ENCODE data around the gene NRN1L.
A peak's percentile ranks its signal among the peaks of the same experiment; 100 is the strongest.

The NRN1L gene

GRCh38 chr16:67841816-67842508 lies 42.7 kb upstream of the NRN1L start, which contains the start of gene THAP11:
THAP11 (plus strand) TSS chr16:67842320; CDS start chr16:67842555, 235 bp downstream.
- Histone ChIP-seq H3K9ac (ENCODE audit: low read length) (peak within 1 kb of the TSS; percentile 90), H2AK5ac (ENCODE audit: low read length) (no peak within 1 kb of the TSS), H3K18ac (ENCODE audit: low read length) (peak within 1 kb of the TSS; percentile 91), H4K12ac (ENCODE audit: low read depth, low read length) (peak within 1 kb of the TSS; percentile 95), H3K4me2 (ENCODE audit: low read length) (peak within 1 kb of the TSS; percentile 99), H3K14ac (ENCODE audit: low read length) (peak within 1 kb of the TSS; percentile 98), H3K4ac (ENCODE audit: low read depth, low read length) (peak within 1 kb of the TSS; percentile 77), H3K9me3 (ENCODE audit: insufficient read depth, low read depth, low read length) (no peaks in the 10 kb centered on the region), H3K27ac (ENCODE audit: low read depth, low read length) (peak within 1 kb of the TSS; percentile 99), H3K27me3 (ENCODE audit: insufficient read depth, low read length) (no peaks in the 10 kb centered on the region), H4K8ac (ENCODE audit: low read depth, low read length) (peak within 1 kb of the TSS; percentile 94), H3K79me2 (ENCODE audit: control insufficient read depth, insufficient read depth, low read length, poor library complexity) (peaks cover 4% of the 10 kb centered on the region), H3K79me1 (ENCODE audit: low read length) (peaks cover 11% of the 10 kb centered on the region), H3K4me3 (ENCODE audit: low read depth, low read length) (peak within 1 kb of the TSS; percentile 87), H2BK120ac (ENCODE audit: insufficient read depth, low read length, poor library complexity) (peak within 1 kb of the TSS; percentile 97), H2AFZ (ENCODE audit: insufficient read depth, low read length, poor library complexity) (peak within 1 kb of the TSS; percentile 99), H3K23ac (ENCODE audit: low read length) (no peak within 1 kb of the TSS), H3K36me3 (ENCODE audit: control insufficient read depth in 1 of 2, insufficient read depth in 2 of 2, low read length in 2 of 2) (peaks cover 2 to 9% of the 10 kb centered on the region in 2 experiments), H2BK12ac (ENCODE audit: low read length) (peak within 1 kb of the TSS; percentile 67), H2BK5ac (ENCODE audit: low read depth, low read length, poor library complexity) (peak within 1 kb of the TSS; percentile 99), H3K4me1 (ENCODE audit: control insufficient read depth in 1 of 2, insufficient read depth in 2 of 2, low read length in 2 of 2) (peaks cover 16 to 22% of the 10 kb centered on the region in 2 experiments), H4K91ac (ENCODE audit: low read depth, low read length) (peak within 1 kb of the TSS; percentile 95)
- no CpG with 5 or more reads among the region's 83 CpGs for WGBS (ENCODE audit: extremely low coverage, insufficient coverage, insufficient read length)
- peak; percentile 96 to 99 for DNase-seq

GRCh38 chr16:67842509-67843342 lies 42.0 kb upstream of the NRN1L start:
- Histone ChIP-seq H3K9me3 (ENCODE audit: insufficient read depth, low read depth, low read length) (no peaks in the 10 kb centered on the region), H3K18ac (ENCODE audit: low read length) (peak overlapping the region; percentile 20), H3K23ac (ENCODE audit: low read length) (no peak overlapping the region), H3K4me3 (ENCODE audit: low read depth, low read length) (peak overlapping the region; percentile 87), H3K27me3 (ENCODE audit: insufficient read depth, low read length) (no peaks in the 10 kb centered on the region), H3K27ac (ENCODE audit: low read depth, low read length) (peak overlapping the region; percentile 99), H2AK5ac (ENCODE audit: low read length) (no peak overlapping the region), H3K79me1 (ENCODE audit: low read length) (peaks cover 16% of the 10 kb centered on the region), H4K12ac (ENCODE audit: low read depth, low read length) (peak overlapping the region; percentile 0), H3K9ac (ENCODE audit: low read length) (peak overlapping the region; percentile 82), H3K36me3 (ENCODE audit: control insufficient read depth in 1 of 2, insufficient read depth in 2 of 2, low read length in 2 of 2) (peaks cover 2 to 9% of the 10 kb centered on the region in 2 experiments), H3K4ac (ENCODE audit: low read depth, low read length) (no peak overlapping the region), H2BK12ac (ENCODE audit: low read length) (no peak overlapping the region), H4K91ac (ENCODE audit: low read depth, low read length) (peak overlapping the region; percentile 95), H4K8ac (ENCODE audit: low read depth, low read length) (peak overlapping the region; percentile 25), H3K4me2 (ENCODE audit: low read length) (peak overlapping the region; percentile 99), H3K79me2 (ENCODE audit: control insufficient read depth, insufficient read depth, low read length, poor library complexity) (peaks cover 9% of the 10 kb centered on the region), H3K4me1 (ENCODE audit: control insufficient read depth in 1 of 2, insufficient read depth in 2 of 2, low read length in 2 of 2) (peaks cover 16 to 22% of the 10 kb centered on the region in 2 experiments), H2BK120ac (ENCODE audit: insufficient read depth, low read length, poor library complexity) (no peak overlapping the region), H2BK5ac (ENCODE audit: low read depth, low read length, poor library complexity) (no peak overlapping the region), H2AFZ (ENCODE audit: insufficient read depth, low read length, poor library complexity) (peak overlapping the region; percentile 9), H3K14ac (ENCODE audit: low read length) (peak overlapping the region; percentile 3)
- DNase-seq = peak; percentile 14 to 54
- no CpG with 5 or more reads among the region's 67 CpGs for WGBS (ENCODE audit: extremely low coverage, insufficient coverage, insufficient read length)

- Histone ChIP-seq H3K36me3 (ENCODE audit: control insufficient read depth in 1 of 2, insufficient read depth in 2 of 2, low read length in 2 of 2) (peaks cover 2 to 9% of the 10 kb centered on the region in 2 experiments), H3K9me3 (ENCODE audit: insufficient read depth, low read depth, low read length) (no peaks in the 10 kb centered on the region), H3K4me2 (ENCODE audit: low read length) (peak overlapping the region; percentile 99), H3K79me2 (ENCODE audit: control insufficient read depth, insufficient read depth, low read length, poor library complexity) (peaks cover 15% of the 10 kb centered on the region), H3K14ac (ENCODE audit: low read length) (no peak overlapping the region), H2AK5ac (ENCODE audit: low read length) (no peak overlapping the region), H2AFZ (ENCODE audit: insufficient read depth, low read length, poor library complexity) (no peak overlapping the region), H4K91ac (ENCODE audit: low read depth, low read length) (no peak overlapping the region), H3K4me1 (ENCODE audit: control insufficient read depth in 1 of 2, insufficient read depth in 2 of 2, low read length in 2 of 2) (peaks cover 20 to 25% of the 10 kb centered on the region in 2 experiments), H2BK120ac (ENCODE audit: insufficient read depth, low read length, poor library complexity) (no peak overlapping the region), H3K4me3 (ENCODE audit: low read depth, low read length) (peak overlapping the region; percentile 87), H3K9ac (ENCODE audit: low read length) (peak overlapping the region; percentile 14), H4K8ac (ENCODE audit: low read depth, low read length) (no peak overlapping the region), H2BK12ac (ENCODE audit: low read length) (no peak overlapping the region), H4K12ac (ENCODE audit: low read depth, low read length) (no peak overlapping the region), H3K27ac (ENCODE audit: low read depth, low read length) (no peak overlapping the region), H3K18ac (ENCODE audit: low read length) (peak overlapping the region; percentile 6), H2BK5ac (ENCODE audit: low read depth, low read length, poor library complexity) (no peak overlapping the region), H3K4ac (ENCODE audit: low read depth, low read length) (peak overlapping the region; percentile 43), H3K79me1 (ENCODE audit: low read length) (peaks cover 19% of the 10 kb centered on the region), H3K23ac (ENCODE audit: low read length) (no peak overlapping the region), H3K27me3 (ENCODE audit: insufficient read depth, low read length) (no peaks in the 10 kb centered on the region)
- WGBS (ENCODE audit: extremely low coverage, insufficient coverage, insufficient read length) = no CpG with 5 or more reads among the region's 11 CpGs
- DNase-seq = peak in 1 of 2 donors; percentile 31
Measured at GRCh38 chr16:67843343-67843765, 41.3 kb upstream of the NRN1L start.

- Histone ChIP-seq H3K23ac (ENCODE audit: low read length) (no peak overlapping the region), H3K4me1 (ENCODE audit: control insufficient read depth in 1 of 2, insufficient read depth in 2 of 2, low read length in 2 of 2) (peaks cover 21 to 25% of the 10 kb centered on the region in 2 experiments), H3K27ac (ENCODE audit: low read depth, low read length) (no peak overlapping the region), H3K9ac (ENCODE audit: low read length) (no peak overlapping the region), H3K4me2 (ENCODE audit: low read length) (no peak overlapping the region), H3K4ac (ENCODE audit: low read depth, low read length) (no peak overlapping the region), H3K79me2 (ENCODE audit: control insufficient read depth, insufficient read depth, low read length, poor library complexity) (peaks cover 21% of the 10 kb centered on the region), H4K12ac (ENCODE audit: low read depth, low read length) (no peak overlapping the region), H2BK5ac (ENCODE audit: low read depth, low read length, poor library complexity) (no peak overlapping the region), H4K91ac (ENCODE audit: low read depth, low read length) (no peak overlapping the region), H3K14ac (ENCODE audit: low read length) (no peak overlapping the region), H2AK5ac (ENCODE audit: low read length) (no peak overlapping the region), H3K9me3 (ENCODE audit: insufficient read depth, low read depth, low read length) (no peaks in the 10 kb centered on the region), H3K18ac (ENCODE audit: low read length) (no peak overlapping the region), H3K4me3 (ENCODE audit: low read depth, low read length) (no peak overlapping the region), H3K36me3 (ENCODE audit: control insufficient read depth in 1 of 2, insufficient read depth in 2 of 2, low read length in 2 of 2) (peaks cover 2 to 16% of the 10 kb centered on the region in 2 experiments), H2BK120ac (ENCODE audit: insufficient read depth, low read length, poor library complexity) (no peak overlapping the region), H2BK12ac (ENCODE audit: low read length) (no peak overlapping the region), H3K27me3 (ENCODE audit: insufficient read depth, low read length) (no peaks in the 10 kb centered on the region), H3K79me1 (ENCODE audit: low read length) (peaks cover 19% of the 10 kb centered on the region), H2AFZ (ENCODE audit: insufficient read depth, low read length, poor library complexity) (no peak overlapping the region), H4K8ac (ENCODE audit: low read depth, low read length) (no peak overlapping the region)
- DNase-seq = peak in 1 of 2 donors; percentile 28
- no CpG with 5 or more reads among the region's 4 CpGs for WGBS (ENCODE audit: extremely low coverage, insufficient coverage, insufficient read length)
Measured at GRCh38 chr16:67844497-67844896, 40.2 kb upstream of the NRN1L start.
